BJ (cell line): ENCODE results near the gene OOSP1. TPM values are rescaled to one million over a fixed set of nuclear protein-coding genes. Genes with fewer than 3 reads are reported as not detected.

Experiments
- CTCF ChIA-PET: fragments of 350-600 bp; formaldehyde crosslinking; extraction: SDS; loops from one replicate; lab custom pipeline; 2021; ENCODE audit warnings: antibody characterized with exemption, inconsistent platforms; lab: Yijun Ruan, JAX
- POLR2A ChIA-PET: fragments of 300-600 bp; sonication (Branson Sonifier 250); formaldehyde crosslinking; extraction: SDS; loops from one replicate; lab custom pipeline; 2021; ENCODE audit warnings: antibody characterized with exemption; lab: Charles Lee
- DNase-seq: peaks from one replicate; pipeline ENCODE4 v3.0.0-alpha.2; 2011; ENCODE audit warnings: low read depth
- H3K27me3 ChIP-seq: 2 replicates; pipeline ENCODE4 v1.6.0; 2011; ENCODE audit warnings: low read length; ENCODE audit not compliant: control insufficient read depth, insufficient read depth
- H3K36me3 ChIP-seq: 2 replicates; pipeline ENCODE4 v1.5.1; 2011; ENCODE audit warnings: low read length; ENCODE audit not compliant: control insufficient read depth, insufficient read depth
- H3K4me3 ChIP-seq: 2 replicates; pipeline ENCODE4 v1.5.1; 2011; ENCODE audit warnings: low read depth, mild to moderate bottlenecking, control low read depth, low read length
- polyA plus RNA-seq: library from polyadenylated mRNA; depleted of rRNA; stranded (reverse); fragments of >200 nt; gene quantifications from 2 replicates; pipeline ENCODE4 v1.2.3, GENCODE V29; 2011
- TF ChIP-seq, protein P1 (sequence below): IDR thresholded peaks from 2 replicates; pipeline ENCODE4 v1.5.1; 2011; ENCODE audit warnings: low read depth, mild to moderate bottlenecking, control low read depth, inconsistent platforms, low read length, moderate library complexity; ENCODE audit not compliant: insufficient read depth

Gene OOSP1
- polyA plus RNA-seq, 1 experiment = not detected

- Histone ChIP-seq H3K27me3 (no peaks in the 10 kb centered on the region), H3K4me3 (no peak overlapping the region), H3K36me3 (no peaks in the 10 kb centered on the region)
- CTCF ChIA-PET = no interaction called here
- POLR2A ChIA-PET = no interaction called here
- no peak for DNase-seq
- TF ChIP-seq, protein P1, sequence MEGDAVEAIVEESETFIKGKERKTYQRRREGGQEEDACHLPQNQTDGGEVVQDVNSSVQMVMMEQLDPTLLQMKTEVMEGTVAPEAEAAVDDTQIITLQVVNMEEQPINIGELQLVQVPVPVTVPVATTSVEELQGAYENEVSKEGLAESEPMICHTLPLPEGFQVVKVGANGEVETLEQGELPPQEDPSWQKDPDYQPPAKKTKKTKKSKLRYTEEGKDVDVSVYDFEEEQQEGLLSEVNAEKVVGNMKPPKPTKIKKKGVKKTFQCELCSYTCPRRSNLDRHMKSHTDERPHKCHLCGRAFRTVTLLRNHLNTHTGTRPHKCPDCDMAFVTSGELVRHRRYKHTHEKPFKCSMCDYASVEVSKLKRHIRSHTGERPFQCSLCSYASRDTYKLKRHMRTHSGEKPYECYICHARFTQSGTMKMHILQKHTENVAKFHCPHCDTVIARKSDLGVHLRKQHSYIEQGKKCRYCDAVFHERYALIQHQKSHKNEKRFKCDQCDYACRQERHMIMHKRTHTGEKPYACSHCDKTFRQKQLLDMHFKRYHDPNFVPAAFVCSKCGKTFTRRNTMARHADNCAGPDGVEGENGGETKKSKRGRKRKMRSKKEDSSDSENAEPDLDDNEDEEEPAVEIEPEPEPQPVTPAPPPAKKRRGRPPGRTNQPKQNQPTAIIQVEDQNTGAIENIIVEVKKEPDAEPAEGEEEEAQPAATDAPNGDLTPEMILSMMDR = no peak
Observed at GRCh38 chr11:59941091-59941490, 2.9 kb downstream of the OOSP1 start.

DNA sequence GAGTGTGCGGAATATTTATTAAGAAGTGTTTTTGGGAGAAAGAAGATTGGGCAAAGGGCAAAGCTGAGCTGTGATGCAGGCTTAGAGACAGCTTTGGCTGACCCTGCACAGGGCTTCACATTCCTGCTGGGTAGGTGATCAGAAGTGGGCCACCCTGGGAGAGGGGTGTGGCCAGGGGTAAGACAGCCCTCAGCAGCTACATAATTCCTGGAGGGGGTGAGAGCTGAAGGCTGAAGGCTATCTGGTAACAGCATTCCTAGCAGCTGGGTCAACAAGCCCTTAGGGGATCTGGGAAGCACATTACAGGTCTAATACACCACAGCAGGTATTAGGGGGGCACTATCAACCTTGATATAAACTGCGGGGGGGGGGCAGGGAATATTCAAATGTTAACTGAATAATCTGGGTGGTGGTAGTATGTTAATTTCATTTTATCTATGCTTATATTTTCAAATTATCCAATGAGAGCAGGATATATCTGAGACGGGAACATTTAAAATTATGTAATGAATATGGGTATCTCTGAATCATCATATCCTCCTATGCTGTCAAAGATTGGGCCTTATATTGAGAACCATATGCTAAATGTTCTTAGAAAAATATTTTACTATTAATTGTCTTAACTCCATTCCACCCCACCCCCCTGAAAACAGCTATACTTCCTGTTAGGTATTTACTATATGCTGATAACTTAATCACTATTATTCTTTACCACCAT, 5.9 kb downstream of the OOSP1 start:
- no peak for DNase-seq
- POLR2A ChIA-PET = no interaction called here
- TF ChIP-seq, protein P1 = no peak
- CTCF ChIA-PET = no interaction called here
- Histone ChIP-seq H3K36me3 (no peaks in the 10 kb centered on the region), H3K27me3 (no peaks in the 10 kb centered on the region), H3K4me3 (no peak overlapping the region)

DNA sequence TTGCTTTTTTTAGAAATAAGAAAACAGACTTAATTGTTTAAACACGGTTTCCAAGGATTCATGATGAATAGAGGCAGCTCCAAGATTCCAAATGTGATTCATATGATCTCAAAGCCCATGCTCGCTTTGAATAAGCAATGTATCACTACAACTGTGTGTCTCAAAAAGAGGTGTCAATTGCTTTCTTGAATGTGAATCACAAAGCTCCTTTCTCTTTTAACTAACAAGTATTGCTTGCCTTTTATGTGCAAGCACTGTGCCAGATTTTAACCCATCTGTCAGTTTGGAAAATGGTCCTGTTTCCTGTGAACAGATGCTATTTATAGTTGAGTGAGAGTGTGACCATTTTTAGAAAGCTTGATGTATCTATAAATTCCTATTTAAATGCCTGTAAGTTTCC, 6.5 kb downstream of the OOSP1 start:
- TF ChIP-seq, protein P1 = no peak
- Histone ChIP-seq H3K4me3 (no peak overlapping the region), H3K27me3 (no peaks in the 10 kb centered on the region), H3K36me3 (no peaks in the 10 kb centered on the region)
- CTCF ChIA-PET = no interaction called here
- POLR2A ChIA-PET = no interaction called here
- no peak for DNase-seq

DNA sequence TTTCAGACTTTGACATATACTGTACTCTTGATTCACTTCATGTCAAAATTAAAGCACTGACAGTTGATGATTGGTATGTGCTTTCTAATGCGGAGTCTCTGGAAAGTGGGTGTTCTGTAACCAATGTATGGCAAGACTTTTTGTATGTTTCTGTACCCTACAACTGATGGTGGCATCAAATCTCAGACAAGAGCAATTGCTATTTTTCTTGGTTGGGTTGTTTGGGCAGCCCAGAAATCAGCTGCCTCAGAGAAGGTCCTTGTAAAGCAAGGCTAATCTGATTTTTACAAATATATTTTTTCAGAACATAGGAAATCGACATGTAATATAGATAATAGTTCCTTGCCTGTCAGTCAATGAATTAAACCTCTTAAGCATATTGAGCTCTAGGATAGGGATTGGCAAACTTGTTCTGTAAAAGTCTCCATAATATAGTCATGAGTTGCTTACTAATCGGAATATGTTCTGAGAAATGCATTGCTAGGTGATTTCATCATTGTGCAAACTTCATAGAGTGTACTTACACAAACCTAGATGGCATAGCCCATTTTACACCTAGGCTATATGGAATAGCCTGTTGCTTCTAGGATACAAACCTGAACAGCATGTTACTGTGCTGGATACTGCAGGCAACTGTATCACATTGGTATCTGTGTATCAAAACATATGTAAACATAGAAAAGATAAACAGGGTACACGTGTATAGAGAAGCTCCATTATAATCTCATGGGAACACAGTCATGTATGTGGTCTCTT, 15.4 kb downstream of the OOSP1 start:
- POLR2A ChIA-PET = no interaction called here
- CTCF ChIA-PET = no interaction called here

More for the DNA sequence above, 15.4 kb downstream of the OOSP1 start:
- TF ChIP-seq, protein P1 = no peak
- no peaks in the 10 kb centered on the region for H3K36me3 ChIP-seq
- H3K27me3 ChIP-seq = no peaks in the 10 kb centered on the region
- no peak overlapping the region for H3K4me3 ChIP-seq
- DNase-seq = no peak
